ENCODE data around the gene POP7. TPM values are rescaled to one million over a fixed set of nuclear protein-coding genes. Genes with fewer than 3 reads are reported as not detected.

POP7 gene
- total RNA-seq, 1 experiment from 2014 or later, result 62.7 TPM

DNA sequence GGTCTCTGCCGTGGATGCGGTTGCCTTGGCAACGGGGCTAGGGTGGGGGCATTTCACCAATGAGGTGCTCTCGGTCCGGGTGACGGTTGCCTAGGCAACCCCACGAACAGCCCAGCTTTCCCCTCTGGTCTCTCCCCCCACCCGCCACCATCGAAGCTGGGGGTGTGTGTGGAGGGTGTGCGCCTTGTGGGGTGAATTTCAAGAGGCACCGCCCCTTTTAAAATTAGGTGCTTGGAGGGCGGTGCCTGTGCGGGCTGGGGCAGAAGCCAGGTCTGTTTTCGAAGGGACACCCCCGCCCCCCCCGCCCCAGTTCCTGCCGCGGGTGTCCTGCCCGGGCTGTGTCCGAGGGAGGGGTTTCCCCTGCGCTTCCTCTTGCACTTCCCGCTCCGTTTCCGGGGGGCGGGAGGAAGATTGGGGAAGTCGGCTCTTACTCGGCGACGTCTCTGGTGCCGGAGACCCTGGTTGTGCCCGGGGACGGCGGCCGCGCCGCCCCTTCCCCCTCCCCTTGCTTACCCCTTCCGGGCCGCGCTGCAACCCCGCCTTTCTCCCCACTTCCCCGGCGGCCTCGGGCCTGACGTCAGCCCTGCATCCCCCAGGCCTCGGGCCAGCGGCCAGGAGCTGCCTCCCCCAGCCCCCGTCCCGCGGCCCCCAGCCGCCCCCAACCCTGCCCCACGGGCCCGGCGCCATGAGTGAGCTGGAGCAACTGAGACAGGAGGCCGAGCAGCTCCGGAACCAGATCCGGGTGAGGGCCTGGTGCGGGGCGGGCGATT lies 30.2 kb upstream of the POP7 start:
- Histone ChIP-seq H3K4me1 (replicated peaks; ENCODE audit: insufficient read depth) (no peaks in the 10 kb centered on the region; the same call in 1 of the 2 replicates), H2AFZ (no peak overlapping the region)

DNA sequence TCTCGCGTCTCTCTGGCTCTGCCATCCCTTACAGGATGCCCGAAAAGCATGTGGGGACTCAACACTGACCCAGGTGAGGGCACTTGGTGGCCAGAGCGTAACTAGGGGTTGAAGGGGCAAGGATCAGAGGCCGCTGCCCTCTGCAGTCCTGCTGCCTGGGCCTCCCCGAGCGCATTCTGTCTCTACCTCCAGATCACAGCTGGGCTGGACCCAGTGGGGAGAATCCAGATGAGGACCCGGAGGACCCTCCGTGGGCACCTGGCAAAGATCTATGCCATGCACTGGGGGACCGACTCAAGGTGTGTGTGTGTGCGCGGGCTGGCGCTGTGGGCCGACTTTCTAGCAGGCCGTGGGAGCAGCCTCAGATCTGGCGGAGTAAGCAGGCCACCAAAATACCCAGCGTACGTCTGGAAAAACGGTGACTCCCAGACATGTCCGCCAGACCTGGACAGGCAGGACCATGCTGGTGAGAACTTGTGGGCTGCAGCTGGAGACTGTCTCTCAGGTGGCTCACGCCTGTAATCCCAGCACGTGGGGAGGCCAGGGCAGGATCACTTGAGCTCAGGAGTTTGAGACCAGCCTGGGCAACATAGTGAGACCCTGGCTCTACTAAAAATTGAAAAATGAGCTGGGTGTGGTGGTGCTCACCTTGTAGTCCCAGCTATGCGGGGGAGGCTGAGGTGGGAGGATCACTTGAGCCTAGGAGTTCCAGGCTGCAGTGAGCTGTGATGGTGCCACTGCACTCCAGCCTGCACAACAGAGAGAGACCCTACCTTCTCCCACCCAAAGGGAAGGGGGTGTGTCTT lies 29.2 kb upstream of the POP7 start:
- no peak for DNase-seq
- Histone ChIP-seq H3F3A (ENCODE audit: insufficient read depth, low read depth) (peaks cover 21% of the 10 kb centered on the region; the same call in 1 of the 2 replicates), H3K9me3 (ENCODE audit: insufficient read depth, low read depth) (no peaks in the 10 kb centered on the region), H3K4me1 (replicated peaks; ENCODE audit: insufficient read depth) (no peaks in the 10 kb centered on the region; the same call in 1 of the 2 replicates), H3K4me3 (no peak overlapping the region), H3K27me3 (ENCODE audit: insufficient read depth, low read depth) (no peaks in the 10 kb centered on the region), H3K4me2 (no peak overlapping the region), H3K9me2 (ENCODE audit: insufficient read depth) (no peaks in the 10 kb centered on the region), H2AFZ (no peak overlapping the region), H3K36me3 (ENCODE audit: low read depth) (peaks cover 13% of the 10 kb centered on the region; the same call in 1 of the 2 replicates), H3K27ac (no peak overlapping the region), H4K20me1 (ENCODE audit: insufficient read depth) (peaks cover 38% of the 10 kb centered on the region), H3K79me2 (ENCODE audit: low read depth) (peaks cover 24% of the 10 kb centered on the region)
- intact Hi-C loops (cut with micrococcal nuclease; ENCODE audit: unreplicated experiment), result no loop called here
- TF ChIP-seq EZH2 (IDR thresholded peaks at IDR 0.05; ENCODE audit: low read depth), result no peak
- TF ChIP-seq, protein P1, sequence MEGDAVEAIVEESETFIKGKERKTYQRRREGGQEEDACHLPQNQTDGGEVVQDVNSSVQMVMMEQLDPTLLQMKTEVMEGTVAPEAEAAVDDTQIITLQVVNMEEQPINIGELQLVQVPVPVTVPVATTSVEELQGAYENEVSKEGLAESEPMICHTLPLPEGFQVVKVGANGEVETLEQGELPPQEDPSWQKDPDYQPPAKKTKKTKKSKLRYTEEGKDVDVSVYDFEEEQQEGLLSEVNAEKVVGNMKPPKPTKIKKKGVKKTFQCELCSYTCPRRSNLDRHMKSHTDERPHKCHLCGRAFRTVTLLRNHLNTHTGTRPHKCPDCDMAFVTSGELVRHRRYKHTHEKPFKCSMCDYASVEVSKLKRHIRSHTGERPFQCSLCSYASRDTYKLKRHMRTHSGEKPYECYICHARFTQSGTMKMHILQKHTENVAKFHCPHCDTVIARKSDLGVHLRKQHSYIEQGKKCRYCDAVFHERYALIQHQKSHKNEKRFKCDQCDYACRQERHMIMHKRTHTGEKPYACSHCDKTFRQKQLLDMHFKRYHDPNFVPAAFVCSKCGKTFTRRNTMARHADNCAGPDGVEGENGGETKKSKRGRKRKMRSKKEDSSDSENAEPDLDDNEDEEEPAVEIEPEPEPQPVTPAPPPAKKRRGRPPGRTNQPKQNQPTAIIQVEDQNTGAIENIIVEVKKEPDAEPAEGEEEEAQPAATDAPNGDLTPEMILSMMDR (conservative IDR thresholded peaks at IDR 0.05), result no peak
- ChIA-PET POLR2A (ENCODE audit: unreplicated experiment) (interaction anchor here (0.6 kb wide), 1 partner anchor 401 kb away, joined by 4 read pairs; no protein-coding TSS in a partner anchor), CTCF (interaction anchor here (0.6 to 0.7 kb wide), 2 partner anchors 115 to 198 kb away, joined by 7 to 12 read pairs; partner anchors contain the start of gene SRRT)
- no TSS peak for BruUV-seq (replicated peaks)

More for the DNA sequence above, 30.2 kb upstream of the POP7 start:
- peak overlapping the region; percentile 99; the same call in 1 of the 2 replicates for H3K4me3 ChIP-seq
- no peaks in the 10 kb centered on the region for H3K27me3 ChIP-seq (ENCODE audit: insufficient read depth, low read depth)
- H3K9me2 ChIP-seq (ENCODE audit: insufficient read depth), result no peaks in the 10 kb centered on the region
- peaks cover 34% of the 10 kb centered on the region for H4K20me1 ChIP-seq (ENCODE audit: insufficient read depth)
- BruUV-seq (replicated peaks), result no TSS peak
- H3K79me2 ChIP-seq (ENCODE audit: low read depth), result peaks cover 24% of the 10 kb centered on the region
- intact Hi-C loops (cut with micrococcal nuclease; ENCODE audit: unreplicated experiment), result no loop called here
- peak in 1 of 2 experiments; percentile 51 for DNase-seq
- H3F3A ChIP-seq (ENCODE audit: insufficient read depth, low read depth), result peaks cover 24% of the 10 kb centered on the region; the same call in 1 of the 2 replicates
- ChIA-PET CTCF (interaction anchor here (0.7 kb wide), 1 partner anchor 114 kb away, joined by 7 read pairs; no protein-coding TSS in a partner anchor), POLR2A (ENCODE audit: unreplicated experiment) (interaction anchor here (0.5 kb wide), 1 partner anchor 720 kb away, joined by 8 read pairs; no protein-coding TSS in a partner anchor)
- TF ChIP-seq, protein P1 (conservative IDR thresholded peaks at IDR 0.05), result no peak
- no peak for TF ChIP-seq EZH2 (IDR thresholded peaks at IDR 0.05; ENCODE audit: low read depth)
- no peaks in the 10 kb centered on the region for H3K9me3 ChIP-seq (ENCODE audit: insufficient read depth, low read depth)
- H3K27ac ChIP-seq, result no peak overlapping the region
- H3K4me2 ChIP-seq, result peak overlapping the region; percentile 81
- peaks cover 13% of the 10 kb centered on the region; the same call in 1 of the 2 replicates for H3K36me3 ChIP-seq (ENCODE audit: low read depth)
